Measurements from ENCODE around the gene SH3BP5.

SH3BP5 gene

GRCh38 chr3:15241341-15241740 lies 91.0 kb downstream of the SH3BP5 start:
- DNase-seq, result peak; percentile 20

DNA sequence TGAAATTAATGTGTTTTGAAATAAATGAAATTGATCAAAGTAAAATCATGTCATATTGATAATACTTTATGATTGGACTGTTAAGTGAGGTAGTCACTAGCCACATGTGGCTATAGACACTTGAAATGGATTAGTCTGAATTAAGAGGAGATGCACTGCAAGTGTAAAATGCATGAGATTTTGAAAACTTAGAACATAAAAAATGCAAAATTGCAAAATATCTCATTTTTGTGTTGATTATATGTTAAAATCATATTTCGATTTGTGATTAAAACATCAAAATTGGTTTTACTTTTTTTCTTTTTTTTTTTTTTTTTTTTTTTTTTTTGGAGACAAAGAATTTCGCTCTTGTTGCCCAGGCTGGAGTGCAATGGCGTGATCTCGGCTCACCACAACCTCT lies 103.1 kb downstream of the SH3BP5 start:
- no peak for DNase-seq

DNA sequence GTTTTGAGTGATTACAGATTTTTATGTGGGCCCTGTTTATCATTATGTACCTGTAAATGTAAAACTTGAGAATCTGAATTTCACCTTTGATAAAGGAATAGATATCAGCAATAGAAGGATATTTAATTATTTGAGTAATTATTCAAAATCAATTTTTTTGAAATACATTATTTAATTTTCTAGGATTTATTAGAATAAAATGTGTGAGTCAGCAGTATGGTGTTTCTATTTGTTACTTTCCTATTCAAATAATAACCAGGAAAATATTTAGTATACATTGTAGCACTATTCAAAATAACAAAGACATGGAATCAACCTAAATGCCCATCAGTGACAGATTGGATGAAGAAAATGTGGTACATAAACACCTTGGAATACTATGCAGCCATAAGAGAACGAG lies 104.2 kb downstream of the SH3BP5 start:
- DNase-seq, result no peak

GRCh38 chr3:15223685-15224572 lies 108.5 kb downstream of the SH3BP5 start:
- no peak for DNase-seq

DNA sequence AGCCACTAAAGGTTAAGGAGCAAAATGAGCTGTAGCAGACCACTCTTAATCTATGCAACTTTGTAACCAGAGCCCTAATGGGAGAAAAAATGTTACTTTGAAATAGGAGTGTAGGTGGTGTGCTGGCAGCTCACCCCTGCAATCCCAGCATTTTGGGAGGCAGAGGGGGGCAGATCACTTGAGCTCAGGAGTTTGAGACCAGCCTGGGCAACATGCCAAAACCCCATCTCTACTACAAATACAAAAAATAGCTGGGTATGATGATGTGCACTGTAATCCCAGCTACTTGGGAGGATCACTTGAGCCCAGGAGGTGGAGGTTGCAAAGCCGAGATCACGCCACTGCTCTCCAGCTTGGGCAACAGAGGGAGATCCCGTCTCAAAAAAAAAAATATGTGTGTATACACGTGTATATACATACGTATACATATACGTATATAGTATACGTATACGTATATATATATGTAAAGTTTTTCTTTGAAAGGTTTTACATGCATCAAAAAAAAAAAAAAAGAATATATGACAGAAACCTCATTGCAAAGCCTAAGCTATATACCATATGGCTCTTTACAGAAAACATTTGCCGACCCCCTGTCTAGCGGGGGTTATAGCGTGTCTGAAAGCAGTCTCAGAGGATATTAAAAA lies 110.7 kb downstream of the SH3BP5 start:
- DNase-seq, result no peak

DNA sequence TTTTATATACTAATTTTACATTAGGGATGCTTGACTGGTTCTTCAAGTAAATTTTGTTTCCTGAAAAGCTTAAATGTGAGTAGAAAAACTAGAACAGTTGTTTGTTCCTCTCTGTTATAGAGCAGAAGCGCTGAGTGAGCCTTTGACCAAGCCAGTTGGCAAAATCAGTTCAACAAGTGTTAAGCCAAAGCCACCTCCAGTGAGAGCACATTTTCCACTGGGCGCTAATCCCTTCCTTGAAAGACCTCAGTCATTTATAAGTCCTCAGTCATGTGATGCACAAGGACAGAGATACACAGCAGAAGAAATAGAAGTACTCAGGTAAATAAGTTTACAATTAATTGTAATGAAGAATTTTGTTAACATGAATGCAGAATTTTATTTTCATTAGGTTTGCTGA lies 111.7 kb downstream of the SH3BP5 start:
- no peak for DNase-seq

DNA sequence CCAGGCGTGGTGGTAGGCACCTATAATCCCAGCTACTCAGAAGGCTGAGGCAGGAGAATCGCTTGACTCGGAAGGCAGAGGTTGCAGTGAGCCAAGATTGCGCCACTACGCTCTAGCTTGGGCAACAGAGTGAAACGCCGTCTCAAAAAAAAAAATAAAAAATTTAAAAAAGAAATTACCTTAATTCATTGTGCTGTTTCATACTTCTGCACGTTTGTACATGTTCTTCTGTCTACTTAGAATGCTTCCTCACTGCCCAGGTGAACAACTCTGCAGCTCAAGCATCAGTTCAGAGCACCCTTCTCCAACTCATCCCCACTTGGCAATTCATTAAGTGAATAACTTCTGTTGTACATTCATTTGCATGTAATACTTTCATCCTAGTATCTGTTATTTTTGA lies 112.3 kb downstream of the SH3BP5 start:
- no peak for DNase-seq

DNA sequence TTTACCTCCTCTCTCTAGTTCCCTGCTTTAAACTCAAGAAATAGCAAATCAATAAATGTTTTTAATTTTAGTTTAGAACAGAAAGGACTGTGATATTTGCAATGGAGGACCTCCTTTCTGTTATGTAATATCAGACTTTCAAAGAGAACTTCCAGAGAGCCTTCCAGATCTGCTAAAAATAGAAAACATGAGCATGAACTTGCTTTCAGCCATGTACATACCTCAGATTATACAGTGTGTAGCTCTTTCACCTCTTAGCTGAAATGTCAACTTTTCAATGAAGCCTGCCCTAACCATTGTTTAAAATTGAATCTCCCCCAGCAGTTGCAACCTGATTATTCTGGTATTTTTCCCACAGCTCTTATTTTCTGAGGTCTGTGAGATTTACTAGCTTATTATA lies 113.7 kb downstream of the SH3BP5 start:
- DNase-seq, result no peak

DNA sequence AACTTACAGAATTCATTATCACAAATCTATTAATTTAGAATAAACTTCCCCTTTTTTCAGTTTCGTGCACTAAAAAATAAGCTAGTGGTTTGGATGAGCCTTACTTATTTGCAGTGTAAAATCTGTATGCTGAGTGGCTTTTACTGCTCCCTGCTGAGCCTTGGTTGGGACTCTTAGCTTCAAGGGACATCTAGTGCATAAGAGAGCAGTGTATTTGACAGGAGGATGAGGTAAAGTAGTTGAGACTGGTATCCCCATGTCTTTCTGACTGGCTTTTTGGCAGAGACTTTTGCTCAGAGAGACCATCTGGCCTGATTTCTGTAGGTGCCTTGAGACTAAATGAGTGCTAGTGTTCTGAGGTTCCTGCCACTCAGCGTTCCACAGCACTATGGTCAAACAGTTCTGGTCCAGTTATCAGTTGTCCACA lies 114.5 kb downstream of the SH3BP5 start:
- no peak for DNase-seq

- no peak for DNase-seq
These were observed 115.2 kb downstream of the SH3BP5 start for GRCh38 chr3:15217011-15217671.

GRCh38 chr3:15216501-15216900 lies 115.9 kb downstream of the SH3BP5 start:
- DNase-seq, result no peak

GRCh38 chr3:15215996-15216395 lies 116.4 kb downstream of the SH3BP5 start:
- DNase-seq, result no peak

DNA sequence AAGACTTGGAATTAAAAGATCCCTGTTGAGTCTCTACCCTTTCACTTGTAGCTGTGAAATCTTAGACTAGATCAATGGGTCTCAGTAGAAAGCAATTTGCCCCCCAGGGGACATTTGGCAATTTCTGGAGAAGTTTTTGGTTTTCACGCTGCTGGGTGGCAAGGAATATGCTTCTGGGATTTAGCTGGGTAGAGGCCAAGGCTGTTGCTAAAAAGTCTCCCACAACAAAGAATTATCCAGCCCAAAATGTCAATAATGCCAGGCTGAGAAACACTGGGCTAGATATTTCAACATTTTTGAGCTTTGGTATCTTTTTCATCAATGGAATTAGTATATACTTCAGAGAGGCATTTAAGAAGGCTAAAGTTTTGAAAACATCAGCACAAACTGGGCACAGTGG lies 117.6 kb downstream of the SH3BP5 start:
- no peak for DNase-seq

- no peak for DNase-seq
These were observed 120.4 kb downstream of the SH3BP5 start for GRCh38 chr3:15211937-15212336.

GRCh38 chr3:15207836-15208504 lies 124.4 kb downstream of the SH3BP5 start:
- DNase-seq, result no peak

GRCh38 chr3:15206662-15207576 lies 125.5 kb downstream of the SH3BP5 start:
- DNase-seq, result peak; percentile 25

DNA sequence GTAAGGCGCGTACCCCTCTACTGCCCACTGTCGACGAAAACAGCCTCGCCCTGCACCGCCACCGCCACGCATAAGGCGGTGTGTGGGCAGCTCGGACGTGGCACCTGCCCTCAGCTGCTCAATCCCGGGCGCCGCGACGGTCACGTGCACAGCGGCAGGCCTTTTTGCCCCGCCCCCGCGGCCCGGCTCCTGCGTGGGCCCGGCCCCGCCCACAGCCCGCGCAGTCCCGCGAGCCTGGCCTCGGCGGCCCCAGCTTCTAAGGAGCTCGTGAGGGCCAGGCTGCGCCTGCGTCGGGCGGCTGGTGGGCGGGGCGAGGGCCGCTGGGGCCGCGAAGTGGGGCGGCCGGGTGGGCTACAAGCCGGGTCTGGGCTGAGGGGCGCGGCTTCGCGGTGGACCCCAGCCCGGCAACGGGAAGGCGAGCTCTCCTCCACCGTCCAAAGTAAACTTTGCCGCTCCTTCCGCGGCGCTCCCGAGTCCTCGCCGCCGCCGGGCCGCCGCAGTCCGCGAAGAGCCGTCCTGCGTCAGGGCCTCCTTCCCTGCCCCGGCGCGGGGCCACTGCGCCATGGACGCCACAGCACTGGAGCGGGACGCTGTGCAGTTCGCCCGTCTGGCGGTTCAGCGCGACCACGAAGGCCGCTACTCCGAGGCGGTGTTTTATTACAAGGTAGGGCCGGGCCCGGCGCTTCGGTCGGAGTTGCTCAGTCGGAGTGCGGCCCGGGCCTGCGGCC lies 126.3 kb downstream of the SH3BP5 start, which contains the start of gene CAPN7:
CAPN7 (plus strand) TSS at position 313 of the 728 bp plus-strand sequence; CDS start at position 563, 250 bp downstream.
- peak; percentile 93 for DNase-seq

GRCh38 chr3:15205482-15205933 lies 126.9 kb downstream of the SH3BP5 start:
- no peak for DNase-seq

Data from stimulated activated CD4-positive, alpha-beta T cell treated with anti-CD3 and anti-CD28 coated beads, Interleukin-1b, Interleukin-23, amount 100 ng/mL, for 48 hours (primary cell).